ENCODE results near the gene LRRC27. TPM values are rescaled to one million over a fixed set of nuclear protein-coding genes. Genes with fewer than 3 reads are reported as not detected.
A peak's percentile ranks its signal among the peaks of the same experiment; 100 is the strongest.

The LRRC27 gene
- total and polyA plus RNA-seq, 2 of the 4 experiments (the other 2 are of a cell fraction): 3.8 to 5.3 TPM

GRCh38 chr10:132332433-132332754, 401 bp downstream of the LRRC27 start:
- H3K9ac ChIP-seq (ENCODE audit: low read depth, low read length): peak overlapping the region; percentile 72
- H3K36me3 ChIP-seq (ENCODE audit: control insufficient read depth, insufficient read depth, low read length): peaks cover 7% of the 10 kb centered on the region; the same call in 1 of the 2 replicates
- H2BK20ac ChIP-seq (ENCODE audit: low read depth, low read length): no peak overlapping the region
- in situ Hi-C loops (cut with MboI; ENCODE audit: low sequenced_read_pairs): no loop called here
- H3K9me3 ChIP-seq (ENCODE audit: control insufficient read depth, insufficient read depth, low read length): no peaks in the 10 kb centered on the region
- peak overlapping the region; percentile 46 for H3K56ac ChIP-seq (ENCODE audit: extremely low read depth, insufficient read depth, low read length)
- BruUV-seq (replicated peaks): no TSS peak
- H3K27me3 ChIP-seq (ENCODE audit: control insufficient read depth, insufficient read depth, low read length): no peaks in the 10 kb centered on the region
- H3K4me1 ChIP-seq (ENCODE audit: control insufficient read depth, insufficient read depth, low read length): peaks cover 6% of the 10 kb centered on the region
- H2AK5ac ChIP-seq (ENCODE audit: low read depth, low read length): peak overlapping the region; percentile 76; the same call in 1 of the 2 replicates
- H3K18ac ChIP-seq (ENCODE audit: low read depth, low read length): peak overlapping the region; percentile 19
- peak overlapping the region; percentile 75 for H3K4me2 ChIP-seq (ENCODE audit: low read depth, low read length)
- 3% methylated on average over 7 of the region's 16 CpGs; no CpG with 5 or more reads in 1 of the 2 experiments for WGBS, 2 experiments (ENCODE audit: extremely low coverage in 2 of 2, insufficient read length in 1 of 2)
- H2BK15ac ChIP-seq (ENCODE audit: low read depth, low read length): no peak overlapping the region
- H2AK9ac ChIP-seq (replicated peaks; ENCODE audit: low read depth, low read length, poor library complexity): peak overlapping the region; percentile 95
- dilution Hi-C loops (cut with HindIII; ENCODE audit: low sequenced_read_pairs, unreplicated experiment): loop anchor here (25.0 kb wide), 1 partner anchor 95 kb away; no protein-coding TSS in a partner anchor
- TF ChIP-seq CEBPB (IDR thresholded peaks at IDR 0.05; ENCODE audit: low read depth, low read length): no peak
- H3K4ac ChIP-seq (ENCODE audit: low read depth, low read length): peak overlapping the region; percentile 80
- H4K20me1 ChIP-seq (ENCODE audit: insufficient read depth, low read length): 0 out of 2 replicates have a peak, but pooled peaks cover 3% of the 10 kb centered on the region
- peak overlapping the region; percentile 99 for H2AFZ ChIP-seq (replicated peaks; ENCODE audit: low read length, poor library complexity)
- no peak for DNase-seq
- peak overlapping the region; percentile 49 to 84; a peak in 3 of 4 replicates for H4K8ac ChIP-seq (ENCODE audit: low read depth in 2 of 2, low read length in 2 of 2)
- peak overlapping the region; percentile 54 for H3K27ac ChIP-seq (ENCODE audit: insufficient read depth, low read length)
- peaks cover 12 to 43% of the 10 kb centered on the region in 2 experiments for H3K79me1 ChIP-seq (ENCODE audit: low read depth in 1 of 2, low read length in 2 of 2)
- CTCF ChIA-PET: no interaction called here
- peak overlapping the region; percentile 63 for H2BK5ac ChIP-seq (ENCODE audit: low read depth, low read length, poor library complexity, severe bottlenecking)
- peak overlapping the region; percentile 54 for H2BK120ac ChIP-seq (ENCODE audit: low read depth, low read length)
- peaks cover 3% of the 10 kb centered on the region; the same call in 1 of the 2 replicates for H3K9me1 ChIP-seq (ENCODE audit: insufficient read depth, low read length)
- intact Hi-C loops (cut with micrococcal nuclease): no loop called here
- peak overlapping the region; percentile 49; the same call in 1 of the 2 replicates for H4K5ac ChIP-seq (ENCODE audit: low read depth, low read length)
- no peak; the same call in 1 of the 2 replicates for ATAC-seq (ENCODE audit: low read depth)
- H4K91ac ChIP-seq (ENCODE audit: insufficient read depth, low read depth, low read length): peak overlapping the region; percentile 76
- peak overlapping the region; percentile 52 for H3K23ac ChIP-seq (ENCODE audit: low read depth, low read length)
- POLR2A ChIA-PET (ENCODE audit: unreplicated experiment): no interaction called here
- H3K14ac ChIP-seq (replicated peaks; ENCODE audit: low read depth, low read length): peak overlapping the region; percentile 87
- H3K4me3 ChIP-seq (ENCODE audit: insufficient read depth, low read depth, low read length): peak overlapping the region; percentile 84
